Gastrocnemius medialis (tissue), 4 donors: ENCODE measurements around the gene HPCA.

Experiments used
- POLR2A ChIP-seq, 2 donors: fragments of 450-650 bp; IDR thresholded peaks; one replicate each; pipeline ENCODE4 v1.6.1; 2017; ENCODE audit warnings: antibody characterized with exemption in 2 of 2, mild to moderate bottlenecking in 2 of 2, moderate library complexity in 2 of 2
- TF ChIP-seq, protein P1 (sequence below), 5 experiments: fragments of 450-650 bp in 3 of 5; fragments of 200-600 bp in 2 of 5; sonication (generic) in 2 of 5; IDR thresholded peaks in 4 of 5; conservative IDR thresholded peaks in 1 of 5; 1 replicate in 4 of 5; 2 replicates in 1 of 5; pipeline ENCODE4 v1.5.1; 2016 to 2019; ENCODE audit warnings: antibody characterized with exemption in 5 of 5, mild to moderate bottlenecking in 3 of 5, moderate library complexity in 3 of 5

DNA sequence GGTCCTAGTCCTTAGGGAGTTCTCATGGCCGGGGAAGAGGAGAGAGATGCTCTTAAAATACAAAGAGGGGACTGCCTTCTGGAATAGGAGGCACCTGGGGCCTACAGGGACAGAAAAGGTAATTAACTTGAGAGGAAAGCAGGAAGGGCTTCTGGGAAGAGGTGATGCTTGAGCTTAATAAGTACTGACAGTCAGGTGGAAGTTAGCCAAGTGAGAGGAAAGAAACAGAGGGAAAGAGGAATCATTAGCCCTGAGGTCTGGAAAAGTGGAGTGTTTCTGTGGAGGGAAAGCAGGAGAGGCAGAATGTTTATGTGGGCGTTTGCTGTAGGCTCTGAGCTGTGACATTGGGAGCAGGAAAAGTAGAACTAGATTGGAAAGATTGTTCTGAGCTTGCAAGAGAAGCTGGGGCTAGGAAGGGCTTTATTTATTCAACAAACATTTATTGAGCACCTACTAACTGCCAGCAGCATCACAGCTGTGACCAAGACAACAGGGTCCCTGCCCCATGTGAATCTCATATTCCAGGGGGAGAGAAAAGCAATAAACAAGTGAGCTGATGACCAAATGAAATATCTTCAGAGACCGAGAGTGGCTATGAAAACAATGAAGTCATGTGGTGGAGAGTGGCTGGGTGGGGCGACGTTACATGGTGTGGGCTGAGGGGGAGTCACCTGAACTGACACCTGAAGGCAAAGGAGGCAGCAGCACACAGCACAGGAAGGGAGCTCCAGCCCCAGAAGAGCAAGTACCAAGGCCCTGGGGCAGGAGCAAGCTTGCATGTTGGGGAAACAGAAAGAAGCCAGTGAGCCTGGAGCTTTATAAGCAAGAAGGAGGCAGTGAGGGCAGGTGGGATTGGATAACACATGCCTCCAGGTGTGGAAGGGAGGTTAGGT, 11.2 kb upstream of the HPCA start:
- no peak for TF ChIP-seq POLR2A (IDR thresholded peaks at IDR 0.05)
- TF ChIP-seq, protein P1, sequence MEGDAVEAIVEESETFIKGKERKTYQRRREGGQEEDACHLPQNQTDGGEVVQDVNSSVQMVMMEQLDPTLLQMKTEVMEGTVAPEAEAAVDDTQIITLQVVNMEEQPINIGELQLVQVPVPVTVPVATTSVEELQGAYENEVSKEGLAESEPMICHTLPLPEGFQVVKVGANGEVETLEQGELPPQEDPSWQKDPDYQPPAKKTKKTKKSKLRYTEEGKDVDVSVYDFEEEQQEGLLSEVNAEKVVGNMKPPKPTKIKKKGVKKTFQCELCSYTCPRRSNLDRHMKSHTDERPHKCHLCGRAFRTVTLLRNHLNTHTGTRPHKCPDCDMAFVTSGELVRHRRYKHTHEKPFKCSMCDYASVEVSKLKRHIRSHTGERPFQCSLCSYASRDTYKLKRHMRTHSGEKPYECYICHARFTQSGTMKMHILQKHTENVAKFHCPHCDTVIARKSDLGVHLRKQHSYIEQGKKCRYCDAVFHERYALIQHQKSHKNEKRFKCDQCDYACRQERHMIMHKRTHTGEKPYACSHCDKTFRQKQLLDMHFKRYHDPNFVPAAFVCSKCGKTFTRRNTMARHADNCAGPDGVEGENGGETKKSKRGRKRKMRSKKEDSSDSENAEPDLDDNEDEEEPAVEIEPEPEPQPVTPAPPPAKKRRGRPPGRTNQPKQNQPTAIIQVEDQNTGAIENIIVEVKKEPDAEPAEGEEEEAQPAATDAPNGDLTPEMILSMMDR (IDR thresholded peaks at IDR 0.05 in 4 of 5, conservative IDR thresholded peaks at IDR 0.05 in 1 of 5) = no peak
